Measurements from ENCODE around the gene QKI. TPM values are rescaled to one million over a fixed set of nuclear protein-coding genes. Genes with fewer than 3 reads are reported as not detected.

The QKI gene
- total RNA-seq, 1 experiment from 2014 or later, result 50.8 TPM

DNA sequence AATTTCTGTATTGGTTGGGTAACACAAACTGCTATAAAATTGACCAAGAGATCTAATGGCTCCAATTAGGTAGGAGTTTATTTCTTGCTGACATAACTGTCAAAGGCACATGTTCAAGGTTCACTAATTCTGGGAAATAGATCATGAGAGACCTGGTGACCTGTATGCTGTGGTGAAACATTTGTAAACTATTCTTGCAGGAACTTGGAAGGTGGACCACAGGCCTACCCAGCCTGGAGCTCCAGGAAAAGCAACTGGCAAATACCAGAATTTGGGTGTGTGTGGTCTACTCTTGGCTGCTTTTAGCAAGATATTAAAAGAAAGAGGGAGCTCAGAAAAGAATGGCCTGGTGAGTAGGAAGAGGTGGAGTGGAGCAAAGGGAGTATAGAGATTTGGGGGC lies 184.6 kb downstream of the QKI start:
- H3K4me1 ChIP-seq (replicated peaks; ENCODE audit: insufficient read depth), result no peaks in the 10 kb centered on the region
- H3K27me3 ChIP-seq (ENCODE audit: insufficient read depth, low read depth), result peaks cover 62% of the 10 kb centered on the region
- no peaks in the 10 kb centered on the region for H3F3A ChIP-seq (ENCODE audit: insufficient read depth, low read depth)
- intact Hi-C loops (cut with micrococcal nuclease; ENCODE audit: unreplicated experiment), result no loop called here
- BruUV-seq (replicated peaks), result no TSS peak
- no peak for TF ChIP-seq EZH2 (IDR thresholded peaks at IDR 0.05; ENCODE audit: low read depth)
- TF ChIP-seq, protein P1, sequence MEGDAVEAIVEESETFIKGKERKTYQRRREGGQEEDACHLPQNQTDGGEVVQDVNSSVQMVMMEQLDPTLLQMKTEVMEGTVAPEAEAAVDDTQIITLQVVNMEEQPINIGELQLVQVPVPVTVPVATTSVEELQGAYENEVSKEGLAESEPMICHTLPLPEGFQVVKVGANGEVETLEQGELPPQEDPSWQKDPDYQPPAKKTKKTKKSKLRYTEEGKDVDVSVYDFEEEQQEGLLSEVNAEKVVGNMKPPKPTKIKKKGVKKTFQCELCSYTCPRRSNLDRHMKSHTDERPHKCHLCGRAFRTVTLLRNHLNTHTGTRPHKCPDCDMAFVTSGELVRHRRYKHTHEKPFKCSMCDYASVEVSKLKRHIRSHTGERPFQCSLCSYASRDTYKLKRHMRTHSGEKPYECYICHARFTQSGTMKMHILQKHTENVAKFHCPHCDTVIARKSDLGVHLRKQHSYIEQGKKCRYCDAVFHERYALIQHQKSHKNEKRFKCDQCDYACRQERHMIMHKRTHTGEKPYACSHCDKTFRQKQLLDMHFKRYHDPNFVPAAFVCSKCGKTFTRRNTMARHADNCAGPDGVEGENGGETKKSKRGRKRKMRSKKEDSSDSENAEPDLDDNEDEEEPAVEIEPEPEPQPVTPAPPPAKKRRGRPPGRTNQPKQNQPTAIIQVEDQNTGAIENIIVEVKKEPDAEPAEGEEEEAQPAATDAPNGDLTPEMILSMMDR (conservative IDR thresholded peaks at IDR 0.05), result no peak
- no peaks in the 10 kb centered on the region for H3K9me2 ChIP-seq (ENCODE audit: insufficient read depth)
- no peaks in the 10 kb centered on the region for H4K20me1 ChIP-seq (ENCODE audit: insufficient read depth)
- no peak overlapping the region for H3K4me3 ChIP-seq
- no peaks in the 10 kb centered on the region for H3K9me3 ChIP-seq (ENCODE audit: insufficient read depth, low read depth)
- no peaks in the 10 kb centered on the region for H3K79me2 ChIP-seq (ENCODE audit: low read depth)
- no peak overlapping the region for H3K4me2 ChIP-seq
- H3K36me3 ChIP-seq (ENCODE audit: low read depth), result no peaks in the 10 kb centered on the region
- no peak overlapping the region for H2AFZ ChIP-seq
- ChIA-PET POLR2A (ENCODE audit: unreplicated experiment) (no interaction called here), CTCF (no interaction called here)
- no peak overlapping the region for H3K27ac ChIP-seq
- DNase-seq, result no peak

DNA sequence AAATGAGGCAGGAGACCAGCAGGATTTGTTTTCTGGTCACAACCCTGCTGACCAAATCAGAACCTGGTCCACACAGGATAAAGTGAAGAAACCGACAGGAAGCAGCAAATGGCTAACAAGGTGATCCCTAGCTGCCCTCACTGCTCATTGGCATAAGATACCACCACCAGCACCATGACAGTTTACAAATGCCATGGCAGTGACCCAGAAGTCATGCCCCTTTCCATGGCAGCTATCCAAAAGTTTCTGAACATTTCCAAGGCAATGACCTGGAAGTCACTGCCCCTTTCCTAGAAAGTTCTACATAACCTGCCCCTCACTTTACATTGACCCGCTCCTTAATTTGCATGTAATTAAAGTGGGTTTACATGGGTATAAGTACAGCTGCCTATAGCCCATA lies 185.2 kb downstream of the QKI start:
- TF ChIP-seq, protein P1 (conservative IDR thresholded peaks at IDR 0.05), result no peak
- TF ChIP-seq EZH2 (IDR thresholded peaks at IDR 0.05; ENCODE audit: low read depth), result no peak
- intact Hi-C loops (cut with micrococcal nuclease; ENCODE audit: unreplicated experiment), result no loop called here
- no TSS peak for BruUV-seq (replicated peaks)

DNA sequence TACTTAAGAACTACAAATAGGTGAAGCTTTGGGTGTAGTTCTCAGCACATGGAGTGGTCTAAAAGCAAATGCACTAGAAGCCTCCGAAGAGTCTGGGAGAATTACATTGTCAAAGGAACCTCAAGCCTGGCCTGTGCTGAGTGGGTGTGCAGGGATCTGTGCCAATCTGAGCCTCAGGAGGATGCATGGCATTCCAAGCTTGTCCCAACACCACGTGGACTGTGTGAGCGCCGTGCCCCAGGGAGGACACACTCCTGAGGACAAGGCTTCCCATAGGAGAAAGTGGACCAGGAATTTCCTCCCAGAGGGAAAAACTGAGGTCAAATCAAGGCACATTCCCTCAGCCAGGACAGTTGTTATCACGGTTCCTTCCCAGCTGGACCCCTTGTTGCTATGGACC lies 185.8 kb downstream of the QKI start:
- POLR2A ChIA-PET (ENCODE audit: unreplicated experiment), result no interaction called here

More for the DNA sequence above, 185.2 kb downstream of the QKI start:
- H3K27ac ChIP-seq, result no peak overlapping the region
- H4K20me1 ChIP-seq (ENCODE audit: insufficient read depth), result no peaks in the 10 kb centered on the region
- no peaks in the 10 kb centered on the region for H3K4me1 ChIP-seq (replicated peaks; ENCODE audit: insufficient read depth)
- H2AFZ ChIP-seq, result no peak overlapping the region
- H3K9me2 ChIP-seq (ENCODE audit: insufficient read depth), result no peaks in the 10 kb centered on the region
- H3K4me3 ChIP-seq, result no peak overlapping the region
- no peaks in the 10 kb centered on the region for H3K9me3 ChIP-seq (ENCODE audit: insufficient read depth, low read depth)
- no peaks in the 10 kb centered on the region for H3F3A ChIP-seq (ENCODE audit: insufficient read depth, low read depth)
- H3K36me3 ChIP-seq (ENCODE audit: low read depth), result no peaks in the 10 kb centered on the region
- no peaks in the 10 kb centered on the region for H3K79me2 ChIP-seq (ENCODE audit: low read depth)
- POLR2A ChIA-PET (ENCODE audit: unreplicated experiment), result no interaction called here
- H3K27me3 ChIP-seq (ENCODE audit: insufficient read depth, low read depth), result peaks cover 66% of the 10 kb centered on the region
- H3K4me2 ChIP-seq, result no peak overlapping the region
- CTCF ChIA-PET, result no interaction called here
- DNase-seq, result no peak

More for the DNA sequence above, 185.8 kb downstream of the QKI start:
- BruUV-seq (replicated peaks), result no TSS peak
- Histone ChIP-seq H4K20me1 (ENCODE audit: insufficient read depth) (no peaks in the 10 kb centered on the region), H2AFZ (no peak overlapping the region), H3K27me3 (ENCODE audit: insufficient read depth, low read depth) (peaks cover 72% of the 10 kb centered on the region), H3K79me2 (ENCODE audit: low read depth) (no peaks in the 10 kb centered on the region), H3K9me2 (ENCODE audit: insufficient read depth) (no peaks in the 10 kb centered on the region), H3K4me3 (no peak overlapping the region), H3K4me2 (no peak overlapping the region), H3F3A (ENCODE audit: insufficient read depth, low read depth) (no peaks in the 10 kb centered on the region), H3K4me1 (replicated peaks; ENCODE audit: insufficient read depth) (no peaks in the 10 kb centered on the region), H3K9me3 (ENCODE audit: insufficient read depth, low read depth) (no peaks in the 10 kb centered on the region), H3K27ac (no peak overlapping the region), H3K36me3 (ENCODE audit: low read depth) (no peaks in the 10 kb centered on the region)
- TF ChIP-seq, protein P1 (conservative IDR thresholded peaks at IDR 0.05), result no peak
- TF ChIP-seq EZH2 (IDR thresholded peaks at IDR 0.05; ENCODE audit: low read depth), result no peak
- intact Hi-C loops (cut with micrococcal nuclease; ENCODE audit: unreplicated experiment), result no loop called here
- no peak for DNase-seq
- CTCF ChIA-PET, result no interaction called here

Data from PC-9 (cell line).